HG02973 (cell line): ENCODE results near the gene CTXN1.
"Not testable (repeated sequence)": the region's sequence is repeated elsewhere in the genome, so short reads cannot be mapped to it uniquely, and the experiment has no call there.

Source experiments
- ATAC-seq: cut with Tn5 transposase; IDR thresholded peaks from one replicate; pipeline ENCODE4 v1.9.1; 2021; ENCODE audit warnings: moderate library complexity; ENCODE audit not compliant: unreplicated experiment

Gene CTXN1

DNA sequence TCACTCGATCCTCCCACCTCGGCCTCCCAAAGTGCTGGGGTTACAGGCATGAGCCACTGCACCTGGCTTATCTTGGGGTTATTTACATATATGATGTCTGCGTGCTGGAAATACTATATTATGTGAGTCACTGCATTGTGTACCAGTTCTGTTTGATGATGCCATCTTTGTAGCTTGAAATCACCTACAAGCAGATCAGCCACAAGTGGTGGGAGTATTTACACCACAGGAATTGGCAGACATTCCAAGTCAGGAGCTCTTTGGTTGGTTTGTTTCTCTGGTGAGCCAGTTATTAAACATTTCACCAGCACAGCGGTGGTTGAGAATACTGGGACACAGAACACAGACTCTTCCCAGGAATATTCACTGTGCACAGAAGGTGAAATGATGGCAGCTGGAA is 22.0 kb upstream of the CTXN1 start:
- ATAC-seq: no peak

DNA sequence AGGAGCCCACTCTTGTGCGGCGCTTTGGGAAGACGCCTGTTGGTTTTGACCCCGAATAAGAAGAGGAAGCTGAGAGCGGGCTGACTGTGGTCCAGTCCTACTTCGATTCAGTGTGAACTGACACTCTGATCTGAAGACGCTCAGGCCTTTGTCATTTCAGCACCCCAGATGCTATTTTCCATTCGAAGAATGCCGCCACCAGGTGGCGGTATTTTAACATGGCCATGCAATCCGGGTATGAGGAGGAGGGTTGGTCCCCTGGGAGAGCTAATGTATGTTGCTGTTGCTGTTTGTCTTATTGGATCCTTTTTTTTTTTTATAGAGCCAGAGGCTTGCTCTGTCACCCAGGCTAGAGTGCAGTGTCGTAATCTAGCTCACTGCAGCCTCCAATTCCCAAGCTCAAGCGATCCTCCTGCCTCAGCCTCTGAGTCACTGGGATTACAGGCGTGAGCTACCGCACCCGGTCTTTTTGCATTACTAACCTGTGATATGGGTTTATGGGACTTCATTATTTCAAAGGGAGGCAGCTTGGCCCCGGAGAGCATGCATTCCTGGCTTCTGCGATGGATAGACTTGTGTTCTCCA is 18.3 kb upstream of the CTXN1 start:
- peak; percentile 26 for ATAC-seq

DNA sequence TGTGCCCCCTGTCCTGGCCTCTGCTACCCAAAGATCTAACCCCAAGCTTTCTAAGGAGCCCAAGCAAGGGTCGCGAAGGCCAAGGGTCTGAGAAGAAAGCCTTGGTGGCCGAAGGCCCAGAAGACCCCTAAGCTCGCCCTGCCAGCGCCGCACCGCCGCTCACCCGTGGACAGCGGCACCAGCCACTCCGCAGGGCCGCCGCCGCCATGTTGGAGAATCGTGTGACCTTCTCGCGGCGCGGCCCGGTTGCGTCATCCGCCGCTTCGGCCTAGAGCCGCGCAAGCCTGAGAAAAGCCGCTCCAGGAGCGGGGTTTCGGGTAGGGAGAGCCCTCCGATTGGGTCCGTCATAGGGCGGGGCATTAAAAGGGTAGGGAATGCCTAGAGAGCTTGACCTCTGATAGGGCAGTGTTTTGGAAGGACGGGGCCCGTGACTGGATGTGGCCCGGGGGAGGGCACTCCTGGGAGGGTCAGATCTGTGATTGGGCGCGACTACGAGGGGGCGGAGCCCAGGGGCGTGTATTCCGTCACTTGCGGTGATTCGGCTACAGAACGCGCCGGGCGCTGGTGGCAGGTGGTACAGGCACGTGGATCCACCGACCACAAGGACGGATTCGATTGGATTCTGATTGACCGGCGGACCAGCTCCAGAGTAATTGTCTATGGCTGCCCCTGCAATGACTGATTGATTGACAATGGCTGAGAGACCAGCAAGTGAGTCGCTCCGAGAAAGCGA is 17.7 kb upstream of the CTXN1 start, which contains the start of gene TIMM44:
Gene TIMM44, minus strand, starts transcription at position 223 of the 733 bp plus-strand sequence. Its CDS starts 15 bp downstream, at position 208.
- ATAC-seq: peak; percentile 93

DNA sequence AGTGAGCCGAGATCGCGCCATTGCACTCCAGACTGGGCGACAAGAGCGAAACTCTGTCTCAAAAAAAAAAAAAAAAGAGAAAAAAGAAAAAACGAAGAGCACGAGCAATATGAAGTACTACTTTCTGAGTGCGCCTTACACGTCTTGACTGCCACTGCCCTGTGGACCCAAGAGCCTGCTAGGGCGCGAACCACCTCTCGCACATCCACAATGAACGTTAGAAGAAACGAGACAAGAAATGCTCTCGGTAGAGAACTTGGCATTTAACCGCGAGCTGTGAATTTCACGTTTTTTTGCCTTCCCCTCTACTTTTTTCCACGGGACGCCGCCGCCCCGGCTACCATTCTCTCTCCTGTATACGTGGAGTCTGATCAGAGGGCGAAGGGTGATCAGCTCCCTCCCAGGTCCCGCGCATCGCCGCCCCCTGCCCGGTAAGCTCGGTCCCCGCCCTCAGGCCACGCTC is 17.1 kb upstream of the CTXN1 start:
- ATAC-seq: no peak

DNA sequence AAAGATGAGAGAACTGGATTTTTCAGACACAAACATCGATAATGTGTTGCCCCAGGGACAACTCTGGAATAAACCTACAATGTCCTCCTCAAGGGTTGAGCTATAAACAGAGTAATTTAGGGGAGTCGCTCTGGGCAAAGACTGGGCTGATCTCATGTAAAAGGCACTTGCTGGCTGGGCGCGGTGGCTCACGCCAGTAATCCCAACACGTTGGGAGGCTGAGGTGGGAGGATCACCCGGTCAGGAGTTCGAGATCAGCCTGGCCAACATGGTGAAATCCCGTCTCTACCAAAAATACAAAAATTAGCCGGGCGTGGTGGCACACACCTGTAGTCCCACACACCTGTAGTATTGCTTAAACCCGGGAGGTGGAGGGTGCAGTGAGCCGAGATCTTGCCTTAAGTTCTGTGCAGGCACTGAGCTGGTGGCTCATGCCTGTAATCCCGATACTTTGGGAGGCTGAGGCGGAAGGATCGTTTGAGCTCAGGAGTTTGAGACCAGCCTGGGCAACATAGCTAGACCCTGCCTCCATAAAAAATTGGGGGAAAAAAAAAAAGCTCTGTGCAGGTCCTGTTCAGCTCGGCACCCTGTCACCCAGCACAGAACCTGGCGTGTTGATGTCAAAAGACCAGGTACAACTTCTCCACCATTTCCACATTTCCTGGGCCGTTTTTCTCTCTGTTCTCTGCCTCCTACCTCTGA is 16.1 kb upstream of the CTXN1 start:
- no peak for ATAC-seq

DNA sequence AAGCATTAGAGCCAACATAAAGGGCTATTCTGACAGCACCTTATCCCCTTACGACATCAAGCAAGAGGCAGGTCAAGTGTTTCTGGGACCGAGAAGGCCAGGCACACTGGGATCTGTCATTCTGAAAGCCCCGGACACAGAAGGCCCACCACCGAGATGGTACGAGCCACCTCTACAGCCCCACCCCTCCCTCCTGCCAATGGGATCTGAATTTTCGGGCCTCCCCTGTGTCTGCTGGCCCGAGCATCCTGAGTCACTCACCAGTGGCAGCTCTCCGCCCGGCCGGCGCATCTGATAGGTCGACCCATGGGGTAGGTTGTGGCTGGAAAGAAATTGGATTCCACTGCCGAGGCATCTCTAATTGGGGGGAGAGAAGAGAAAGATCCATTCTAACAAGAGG is 14.9 kb upstream of the CTXN1 start:
- no peak for ATAC-seq

DNA sequence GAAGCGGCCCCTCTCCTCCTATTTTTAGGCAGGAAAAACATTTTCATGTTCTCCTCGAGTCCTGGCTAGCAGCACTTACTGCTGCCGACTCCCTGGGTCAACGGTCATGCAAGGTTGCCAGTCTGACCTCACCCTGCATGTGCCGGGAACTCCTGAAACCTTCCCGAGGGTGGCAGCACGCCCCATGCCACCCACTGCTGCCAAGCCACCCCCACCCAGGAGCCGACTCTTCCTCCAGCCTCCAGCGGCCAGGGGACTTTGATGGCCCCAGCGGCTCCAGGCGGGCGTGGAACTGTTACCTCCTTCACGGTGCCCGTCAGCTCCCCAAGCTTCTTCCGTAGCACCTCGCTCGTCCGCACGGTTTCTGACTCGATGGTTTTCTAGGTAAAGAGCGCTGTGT is 8.8 kb upstream of the CTXN1 start:
- ATAC-seq: no peak

DNA sequence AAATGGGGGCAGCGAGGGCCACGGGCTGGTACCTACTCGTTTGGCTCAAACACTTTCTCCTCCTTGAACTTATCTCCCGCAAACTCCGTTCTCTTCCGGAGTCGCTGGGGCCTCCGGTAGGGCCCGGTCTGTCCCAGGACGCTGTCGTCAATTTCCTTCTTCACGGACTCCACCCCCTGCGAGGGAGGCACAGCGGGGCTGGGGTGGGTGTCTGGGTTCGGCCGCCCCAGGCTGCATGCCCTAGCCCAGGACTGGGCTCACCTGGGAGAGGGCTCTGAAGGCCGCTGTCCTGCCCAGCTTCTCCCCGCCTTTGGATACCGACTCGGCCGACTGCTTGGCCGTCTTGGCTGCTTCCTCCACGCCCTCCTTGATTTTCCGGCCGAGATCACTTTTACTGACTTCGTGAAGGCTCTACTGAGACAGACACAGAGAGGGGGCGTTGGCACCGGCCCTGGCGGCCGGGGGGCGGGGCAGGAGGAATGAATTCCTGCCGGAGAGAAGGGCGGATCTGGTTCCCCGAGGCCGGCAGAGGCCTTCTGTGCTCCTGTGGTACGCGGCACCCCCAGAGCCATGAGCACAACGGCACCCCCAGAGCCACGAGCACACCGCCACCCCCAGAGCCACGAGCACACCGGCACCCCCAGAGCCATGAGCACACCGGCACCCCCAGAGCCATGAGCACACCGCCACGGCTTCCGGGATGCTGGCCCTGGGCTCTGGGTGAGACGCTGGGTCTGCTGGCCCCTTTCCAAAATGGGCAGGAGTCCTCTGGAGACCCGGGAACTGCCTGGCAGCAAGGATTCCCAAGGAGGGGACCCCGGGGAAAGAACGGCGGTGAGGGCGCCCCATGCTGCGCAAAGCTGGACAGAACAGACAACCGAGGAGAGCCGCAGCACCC is 8.1 kb upstream of the CTXN1 start:
- ATAC-seq: no peak

DNA sequence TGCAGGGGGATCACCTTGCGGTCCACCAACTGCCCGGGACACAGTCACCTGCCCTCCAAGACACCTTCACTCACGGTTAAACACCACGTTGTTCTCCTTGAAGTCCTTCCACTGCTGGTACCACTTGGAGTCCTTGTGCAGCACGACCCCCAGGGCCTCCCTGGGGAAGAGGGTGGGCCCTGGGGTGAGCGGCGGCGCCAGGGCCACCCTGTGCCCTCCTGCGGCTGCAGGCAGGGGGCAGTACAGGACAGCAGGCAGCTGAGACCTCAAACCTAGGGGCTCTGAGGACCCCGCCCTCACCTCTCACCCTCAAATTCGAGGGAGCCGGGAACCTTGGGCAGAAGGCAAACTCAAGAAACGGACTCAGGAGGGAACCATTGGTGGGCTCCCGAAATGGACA is 7.5 kb upstream of the CTXN1 start:
- no peak for ATAC-seq

DNA sequence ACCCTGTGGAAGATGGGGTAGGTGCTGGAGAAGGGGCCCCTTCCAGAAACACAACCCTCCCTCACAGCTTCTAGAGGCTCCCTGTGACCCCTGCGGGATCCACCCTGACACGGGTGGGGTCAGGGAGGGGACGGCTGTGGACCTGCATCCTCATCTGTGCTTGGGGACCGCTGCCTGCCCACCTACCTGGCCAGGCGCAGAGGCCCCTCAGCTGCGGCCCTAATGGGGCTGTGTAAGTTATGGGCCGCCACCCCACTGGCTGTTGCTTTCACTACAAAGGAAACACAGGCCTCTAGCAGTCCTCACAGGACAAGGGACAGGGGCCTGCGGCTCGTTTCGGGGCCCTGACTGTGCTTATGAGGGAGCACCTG is 7.0 kb upstream of the CTXN1 start:
- no peak for ATAC-seq

DNA sequence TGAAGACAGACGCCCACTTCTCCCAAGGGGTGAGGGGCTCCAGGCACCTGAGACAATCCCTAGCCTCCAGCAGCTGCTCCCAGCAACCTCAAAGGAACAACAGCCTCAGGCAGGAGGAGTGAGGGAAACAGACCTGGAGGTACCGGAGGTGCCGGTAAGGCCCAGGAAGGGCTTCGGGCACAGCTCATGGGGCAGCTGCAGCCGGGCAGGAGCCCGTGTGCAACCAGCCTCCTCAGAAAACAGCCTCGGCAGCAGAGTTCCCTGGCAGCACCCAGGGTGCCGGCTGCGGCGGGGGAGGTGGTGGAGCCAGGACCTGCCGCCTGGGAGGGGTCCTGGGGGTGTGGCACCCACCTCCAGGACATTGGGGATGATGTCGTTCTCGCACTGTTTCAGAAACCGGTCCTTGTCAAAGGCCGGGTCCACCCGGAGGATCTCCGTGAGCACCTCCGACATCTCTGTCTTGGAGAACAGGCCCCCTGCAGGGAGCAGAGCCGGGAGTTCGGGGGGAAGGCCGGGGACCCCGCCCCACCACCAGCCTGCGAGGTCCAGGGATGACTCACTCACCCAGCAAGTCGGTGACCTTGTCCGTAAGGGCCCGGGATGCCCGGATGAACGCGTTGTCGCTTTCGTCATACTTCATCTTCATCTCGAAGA is 6.5 kb upstream of the CTXN1 start:
- ATAC-seq: no peak

DNA sequence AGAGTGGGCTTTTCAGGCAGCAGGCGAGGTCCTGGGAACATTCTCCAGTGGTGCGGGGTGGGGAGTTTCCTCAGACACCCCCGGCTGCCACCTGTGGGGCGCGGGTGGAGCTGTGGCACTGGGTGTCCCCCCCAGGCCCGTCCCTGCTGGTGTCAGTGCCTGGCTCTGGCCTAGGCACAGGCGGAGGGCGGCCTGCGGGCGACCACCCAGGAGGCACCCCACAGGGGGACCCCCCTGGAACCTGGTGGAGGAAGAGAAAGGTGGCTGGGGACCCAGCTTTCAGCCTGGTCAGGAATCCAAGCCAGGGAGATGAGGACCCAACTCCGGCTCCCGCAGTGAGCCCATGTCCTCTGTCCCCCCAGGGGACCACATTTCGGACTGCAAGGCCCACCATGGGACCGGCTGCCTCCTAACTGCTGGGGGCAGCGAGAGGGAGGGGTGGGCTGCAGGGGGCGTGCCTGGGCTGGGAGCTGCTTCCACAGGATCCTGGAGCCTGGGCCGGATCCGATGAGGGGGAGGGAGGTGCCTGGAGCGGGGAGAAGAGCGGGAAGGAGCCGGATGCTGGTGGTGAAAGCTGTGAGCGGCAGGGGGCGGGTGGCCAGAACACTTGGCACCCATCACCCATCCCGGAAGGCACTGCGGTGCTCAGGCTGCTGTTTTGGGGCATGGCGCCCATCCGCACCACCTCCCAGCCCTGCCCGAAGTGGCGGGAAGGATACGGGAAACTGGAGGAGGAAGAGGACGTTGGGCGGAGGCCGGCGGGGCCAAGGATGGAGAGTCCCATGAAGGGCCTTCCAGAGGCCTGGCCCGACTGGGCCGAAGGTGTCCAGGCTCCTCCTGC is 5.5 kb upstream of the CTXN1 start:
- ATAC-seq: no peak

DNA sequence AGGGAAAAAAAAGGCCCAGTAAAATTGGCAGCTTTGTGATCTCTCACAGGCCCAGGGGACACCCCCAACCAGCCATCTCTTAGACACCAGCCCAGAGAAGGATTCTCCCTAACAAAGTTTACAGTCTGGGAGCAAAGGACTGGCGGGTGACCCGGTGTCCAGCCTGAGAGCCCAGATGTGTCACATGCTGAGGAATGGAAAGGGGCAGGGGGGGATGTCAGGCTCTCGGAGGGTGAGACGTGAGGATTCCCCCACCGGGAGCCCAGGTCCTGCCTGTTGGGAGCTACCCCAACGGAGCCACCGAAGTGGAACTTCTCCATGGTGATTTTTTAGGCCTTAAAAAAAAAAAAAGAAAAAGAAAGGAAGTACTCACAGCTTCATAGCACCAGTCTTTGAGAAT is 4.8 kb upstream of the CTXN1 start:
- no peak for ATAC-seq

DNA sequence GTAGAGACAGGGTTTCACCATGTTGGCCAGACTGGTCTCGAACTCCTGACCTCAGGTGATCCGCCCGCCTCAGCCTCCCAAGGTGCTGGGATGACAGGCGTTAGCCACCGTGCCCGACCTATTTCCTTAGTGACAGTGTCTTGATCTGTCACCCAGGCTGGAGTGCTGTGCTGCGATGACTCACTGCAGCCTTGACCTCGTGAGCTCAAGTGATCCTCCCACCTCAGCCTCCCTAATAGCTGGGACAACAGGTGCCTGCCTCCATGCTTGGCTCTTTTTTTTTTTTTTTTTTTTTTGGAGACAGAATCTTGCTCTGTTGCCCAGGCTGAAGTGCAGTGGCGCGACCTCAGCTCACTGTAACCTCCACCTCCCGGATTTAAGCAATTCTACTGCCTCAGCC is 4.1 kb upstream of the CTXN1 start:
- not testable (repeated sequence) for ATAC-seq

DNA sequence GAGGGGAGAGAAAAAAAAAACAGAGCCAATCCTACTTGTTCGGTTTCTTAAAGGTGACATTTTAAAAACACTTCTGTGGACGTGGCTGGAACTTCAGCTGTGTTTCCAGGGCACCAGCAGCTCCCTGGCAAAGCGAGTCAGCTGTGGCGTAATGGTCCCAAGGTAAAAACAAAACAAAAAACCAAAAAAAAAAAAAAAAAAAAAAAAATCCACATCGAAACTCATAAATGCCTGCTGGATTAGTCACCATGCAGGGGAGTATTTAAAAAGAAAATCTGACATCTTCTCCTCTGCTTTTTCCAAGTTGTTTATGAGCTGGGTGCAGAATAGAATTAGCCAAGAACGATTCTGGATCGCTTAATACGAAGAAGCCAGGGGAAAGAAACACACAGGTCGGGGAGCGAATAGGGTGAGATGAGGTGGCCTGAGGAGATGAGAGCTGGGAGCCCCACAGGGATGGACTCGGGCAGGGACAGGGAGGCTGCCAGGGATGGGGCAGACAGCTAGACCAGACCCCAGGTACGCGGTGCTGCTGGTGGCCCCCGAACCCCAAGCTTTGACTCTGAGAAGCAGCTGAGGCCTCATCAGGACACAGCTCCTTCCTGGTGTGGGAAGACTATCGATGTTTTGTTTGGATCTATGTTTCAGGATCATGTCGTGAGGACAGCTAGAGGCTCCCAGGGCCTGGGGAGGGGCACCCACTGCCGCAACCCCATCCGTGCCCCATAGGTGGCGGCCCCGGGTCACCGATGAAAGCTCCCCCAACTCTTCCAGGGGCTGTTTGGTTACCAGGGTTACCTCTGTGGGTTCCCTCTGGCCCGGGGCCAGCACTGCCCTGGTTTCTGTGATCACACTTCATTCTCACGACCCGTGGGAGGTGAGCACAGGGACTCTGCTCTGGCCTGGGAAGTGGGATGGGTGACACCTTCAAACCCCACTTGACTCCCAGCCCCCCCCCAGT is 3.1 kb upstream of the CTXN1 start:
- no peak for ATAC-seq

DNA sequence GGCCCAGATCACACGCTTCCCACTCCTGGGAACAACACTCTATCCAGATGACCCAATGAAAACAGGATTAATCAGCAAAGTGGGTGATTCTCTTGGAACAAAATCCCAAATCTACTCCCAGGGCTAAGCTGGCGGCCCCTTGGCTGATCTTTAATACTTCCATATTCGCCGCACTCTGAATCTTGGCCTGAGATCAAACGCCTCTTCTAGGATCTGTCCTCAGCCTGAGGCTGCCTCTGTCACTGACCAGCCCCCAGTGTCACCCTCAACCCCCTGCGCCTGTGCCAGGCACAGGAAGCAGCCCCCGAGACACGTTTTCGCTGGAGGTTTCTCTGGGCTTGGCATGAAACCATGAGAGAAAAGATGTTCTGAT is 2.4 kb upstream of the CTXN1 start:
- no peak for ATAC-seq

DNA sequence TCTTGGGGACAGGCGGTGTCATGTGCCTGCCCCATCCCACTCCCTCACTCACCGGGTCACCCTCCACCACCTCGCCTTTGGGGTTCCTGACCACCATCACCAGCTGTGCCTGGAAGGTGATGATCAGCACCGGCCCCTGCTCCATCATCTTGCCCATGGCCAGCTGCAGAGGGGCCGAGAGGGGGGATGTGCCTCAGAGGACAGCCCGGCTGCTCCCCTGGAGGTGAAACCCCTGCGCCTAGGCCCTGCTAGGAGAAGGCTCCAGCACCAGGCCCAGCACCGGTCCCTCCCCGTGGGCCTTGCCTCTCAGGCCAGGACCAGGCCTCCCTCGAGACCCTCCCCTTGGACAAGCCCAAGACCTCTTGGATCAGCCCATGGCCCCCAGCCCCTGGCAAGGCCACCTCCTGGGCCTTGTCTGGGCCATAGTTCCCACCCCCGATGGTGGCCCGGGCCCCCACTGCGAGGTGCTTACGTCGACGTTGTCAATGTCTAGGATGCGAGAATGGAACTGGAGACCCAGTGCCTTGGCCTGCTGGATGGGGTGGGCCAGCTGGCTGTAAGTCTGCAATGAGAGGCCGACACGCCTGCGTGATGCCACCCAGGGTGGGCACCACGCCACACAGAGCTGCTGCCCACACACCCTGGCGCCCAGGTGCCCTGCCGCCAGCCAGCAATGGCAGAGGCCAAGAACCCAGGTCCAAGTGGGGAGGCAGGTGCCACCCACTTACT is 1.8 kb upstream of the CTXN1 start:
- no peak for ATAC-seq
